Trophoblast cell (in vitro differentiated cells and primary cell): ENCODE measurements around the gene CRLF2.
"Not testable (repeated sequence)": the region's sequence is repeated elsewhere in the genome, so short reads cannot be mapped to it uniquely, and the experiment has no call there.

ENCODE experiments used
- DNase-seq, 2 donors: peaks; one replicate each; pipeline ENCODE4 v3.0.0-alpha.2; 2016
- H2AFZ ChIP-seq: 2 replicates; pipeline ENCODE4 v1.6.1; 2013; ENCODE audit warnings: low read length, moderate library complexity, mild to moderate bottlenecking; ENCODE audit not compliant: insufficient read depth, poor library complexity
- H2AK5ac ChIP-seq: 2 replicates; pipeline ENCODE4 v1.6.1; 2013; ENCODE audit warnings: mild to moderate bottlenecking, low read length
- H2BK120ac ChIP-seq: 2 replicates; pipeline ENCODE4 v1.6.1; 2013; ENCODE audit warnings: low read length, mild to moderate bottlenecking, moderate library complexity; ENCODE audit not compliant: insufficient read depth, poor library complexity
- H2BK12ac ChIP-seq: 2 replicates; pipeline ENCODE4 v1.6.1; 2013; ENCODE audit warnings: mild to moderate bottlenecking, low read length, moderate library complexity
- H2BK5ac ChIP-seq: 2 replicates; pipeline ENCODE4 v1.6.1; 2013; ENCODE audit warnings: low read length, low read depth, moderate library complexity, mild to moderate bottlenecking; ENCODE audit not compliant: poor library complexity
- H3K14ac ChIP-seq: 2 replicates; pipeline ENCODE4 v1.6.1; 2013; ENCODE audit warnings: mild to moderate bottlenecking, low read length
- H3K18ac ChIP-seq: 2 replicates; pipeline ENCODE4 v1.6.1; 2013; ENCODE audit warnings: mild to moderate bottlenecking, low read length
- H3K23ac ChIP-seq: 2 replicates; pipeline ENCODE4 v1.6.1; 2013; ENCODE audit warnings: low read length
- H3K27ac ChIP-seq: 2 replicates; pipeline ENCODE4 v1.5.1; 2013; ENCODE audit warnings: low read depth, mild to moderate bottlenecking, inconsistent platforms, low read length, moderate library complexity
- H3K27me3 ChIP-seq: 2 replicates; pipeline ENCODE4 v1.6.1; 2013; ENCODE audit warnings: inconsistent platforms, mild to moderate bottlenecking, low read length, moderate library complexity; ENCODE audit not compliant: insufficient read depth
- H3K36me3 ChIP-seq, 2 experiments: 1 replicate in 1 of 2; 2 replicates in 1 of 2; pipeline ENCODE4 v1.6.1; 2013; ENCODE audit warnings: low read length in 2 of 2, mild to moderate bottlenecking in 2 of 2, moderate library complexity in 1 of 2; ENCODE audit not compliant: insufficient read depth in 2 of 2, control insufficient read depth in 1 of 2
- H3K4ac ChIP-seq: 2 replicates; pipeline ENCODE4 v1.6.1; 2013; ENCODE audit warnings: low read depth, mild to moderate bottlenecking, low read length, moderate library complexity
- H3K4me1 ChIP-seq, 2 experiments: 1 replicate in 1 of 2; 2 replicates in 1 of 2; pipeline ENCODE4 v1.6.1; 2013; ENCODE audit warnings: low read length in 2 of 2, mild to moderate bottlenecking in 2 of 2, moderate library complexity in 1 of 2; ENCODE audit not compliant: insufficient read depth in 2 of 2, control insufficient read depth in 1 of 2
- H3K4me2 ChIP-seq: 2 replicates; pipeline ENCODE4 v1.6.1; 2013; ENCODE audit warnings: inconsistent platforms, mild to moderate bottlenecking, low read length, moderate library complexity
- H3K4me3 ChIP-seq: 2 replicates; pipeline ENCODE4 v1.5.1; 2013; ENCODE audit warnings: mild to moderate bottlenecking, low read depth, low read length, inconsistent platforms
- H3K79me1 ChIP-seq: one replicate; pipeline ENCODE4 v1.6.1; 2013; ENCODE audit warnings: low read length
- H3K79me2 ChIP-seq: 2 replicates; pipeline ENCODE4 v1.6.1; 2013; ENCODE audit warnings: low read length, mild to moderate bottlenecking; ENCODE audit not compliant: control insufficient read depth, insufficient read depth, poor library complexity
- H3K9ac ChIP-seq: 2 replicates; pipeline ENCODE4 v1.6.1; 2013; ENCODE audit warnings: mild to moderate bottlenecking, low read length
- H3K9me3 ChIP-seq: 2 replicates; pipeline ENCODE4 v1.6.1; 2013; ENCODE audit warnings: low read depth, mild to moderate bottlenecking, control low read depth, inconsistent platforms, low read length; ENCODE audit not compliant: insufficient read depth
- H4K12ac ChIP-seq: 2 replicates; pipeline ENCODE4 v1.6.1; 2013; ENCODE audit warnings: low read depth, mild to moderate bottlenecking, low read length, moderate library complexity
- H4K8ac ChIP-seq: 2 replicates; pipeline ENCODE4 v1.6.1; 2013; ENCODE audit warnings: low read depth, mild to moderate bottlenecking, low read length, moderate library complexity
- H4K91ac ChIP-seq: one replicate; pipeline ENCODE4 v1.6.1; 2013; ENCODE audit warnings: low read depth, mild to moderate bottlenecking, low read length, moderate library complexity
- WGBS: extraction: QIAGEN DNeasy Blood & Tissue Kit; methylation state at CpG from one replicate; pipeline ENCODE4 v1.1.7; 2013; ENCODE audit warnings: missing lambda C conversion rate; ENCODE audit not compliant: insufficient read length, insufficient coverage; ENCODE audit errors: extremely low coverage; 5-methylcytosine and 5-hydroxymethylcytosine counted together

Gene CRLF2

DNA sequence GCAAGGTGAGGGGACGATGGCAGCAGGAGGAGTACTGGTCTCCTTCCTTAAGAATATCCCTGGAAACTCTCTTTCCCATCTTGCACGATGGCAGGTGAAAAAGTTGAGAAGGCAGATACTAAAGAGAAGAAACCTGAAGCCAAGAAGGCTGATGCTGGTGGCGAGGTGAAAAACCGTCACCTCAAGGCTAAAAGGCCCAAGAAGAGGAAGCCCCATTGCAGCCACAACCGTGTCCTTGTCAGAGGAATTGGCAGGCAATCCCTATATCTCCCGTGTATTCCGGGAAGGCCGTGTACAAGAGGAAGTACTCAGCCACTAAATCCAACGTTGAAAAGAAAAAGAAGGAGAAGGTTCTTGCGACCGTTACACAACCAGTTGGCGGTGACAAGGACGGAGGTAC is 40.0 kb downstream of the CRLF2 start:
- WGBS = no CpG with 5 or more reads among the region's 13 CpGs

GRCh38 chrX:1171915-1172314 is 40.5 kb downstream of the CRLF2 start:
- H3K23ac ChIP-seq, H3K79me1 ChIP-seq, H3K14ac ChIP-seq, DNase-seq, H4K12ac ChIP-seq, H4K8ac ChIP-seq, H3K9me3 ChIP-seq, H3K36me3 ChIP-seq, H3K9ac ChIP-seq, H4K91ac ChIP-seq, H3K4me3 ChIP-seq, H3K79me2 ChIP-seq, H3K4me1 ChIP-seq, H2BK120ac ChIP-seq, H2AFZ ChIP-seq, H3K4ac ChIP-seq, H3K18ac ChIP-seq, H3K27ac ChIP-seq, H3K27me3 ChIP-seq, H2BK12ac ChIP-seq, H3K4me2 ChIP-seq, H2AK5ac ChIP-seq, H2BK5ac ChIP-seq: not testable (repeated sequence)
- WGBS = no CpG with 5 or more reads among the region's 13 CpGs

More for the DNA sequence above, 40.0 kb downstream of the CRLF2 start:
- Histone ChIP-seq H3K27ac (no peak overlapping the region), H3K79me2 (no peaks in the 10 kb centered on the region), H3K4me3 (no peak overlapping the region), H4K91ac (no peak overlapping the region), H2BK5ac (no peak overlapping the region), H2BK120ac (no peak overlapping the region), H3K4me2 (no peak overlapping the region), H3K18ac (no peak overlapping the region), H3K27me3 (no peaks in the 10 kb centered on the region), H4K12ac (no peak overlapping the region), H2BK12ac (no peak overlapping the region), H3K4me1 (no peaks in the 10 kb centered on the region), H3K4ac (no peak overlapping the region), H3K9me3 (no peaks in the 10 kb centered on the region), H3K36me3 (no peaks in the 10 kb centered on the region), H4K8ac (no peak overlapping the region), H2AFZ (no peak overlapping the region), H3K14ac (no peak overlapping the region), H2AK5ac (no peak overlapping the region), H3K79me1 (no peaks in the 10 kb centered on the region), H3K9ac (no peak overlapping the region), H3K23ac (no peak overlapping the region)
- DNase-seq = no peak

DNA sequence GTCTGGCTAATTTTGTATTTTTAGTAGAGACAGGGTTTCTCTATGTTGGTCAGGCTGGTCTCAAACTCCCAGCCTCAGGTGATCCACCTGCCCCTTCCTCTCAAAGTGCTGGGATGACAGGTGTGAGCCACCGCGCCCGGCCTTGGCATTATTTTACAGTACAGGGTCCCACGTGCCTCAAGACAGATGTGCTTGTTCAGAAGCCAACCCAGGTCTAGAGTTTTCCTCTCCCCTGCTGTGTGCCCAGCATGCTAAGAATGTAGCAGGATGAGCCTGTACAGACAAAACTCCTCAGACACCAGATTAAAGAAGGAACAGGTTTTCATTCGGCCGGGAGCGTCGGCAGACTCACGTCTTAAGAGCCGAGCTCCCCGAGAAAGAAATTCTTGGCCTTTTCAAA is 42.2 kb downstream of the CRLF2 start:
- Histone ChIP-seq H3K14ac (no peak overlapping the region), H2BK120ac (no peak overlapping the region), H2AFZ (no peak overlapping the region), H3K23ac (no peak overlapping the region), H3K36me3 (no peaks in the 10 kb centered on the region), H4K8ac (no peak overlapping the region), H3K79me1 (no peaks in the 10 kb centered on the region), H3K79me2 (no peaks in the 10 kb centered on the region), H3K9ac (no peak overlapping the region), H3K18ac (no peak overlapping the region), H3K4ac (no peak overlapping the region), H2BK12ac (no peak overlapping the region), H3K27me3 (no peaks in the 10 kb centered on the region), H3K4me2 (no peak overlapping the region), H3K4me3 (no peak overlapping the region), H4K91ac (no peak overlapping the region), H3K9me3 (no peaks in the 10 kb centered on the region), H4K12ac (no peak overlapping the region), H2AK5ac (no peak overlapping the region), H2BK5ac (no peak overlapping the region), H3K27ac (no peak overlapping the region), H3K4me1 (no peaks in the 10 kb centered on the region)
- WGBS = no CpG with 5 or more reads among the region's 11 CpGs
- DNase-seq = peak; percentile 41 to 43

- DNase-seq = no peak
- no peaks in the 10 kb centered on the region for H3K36me3 ChIP-seq
- H3K18ac ChIP-seq = no peak overlapping the region
- H4K8ac ChIP-seq = no peak overlapping the region
- no peaks in the 10 kb centered on the region for H3K9me3 ChIP-seq
- no peak overlapping the region for H2AFZ ChIP-seq
- H2BK5ac ChIP-seq = no peak overlapping the region
- H2BK120ac ChIP-seq = no peak overlapping the region
- no peak overlapping the region for H3K4me3 ChIP-seq
- no peak overlapping the region for H3K23ac ChIP-seq
- no peak overlapping the region for H3K4me2 ChIP-seq
- H3K4ac ChIP-seq = no peak overlapping the region
- H3K9ac ChIP-seq = no peak overlapping the region
- H3K14ac ChIP-seq = no peak overlapping the region
- no peaks in the 10 kb centered on the region for H3K27me3 ChIP-seq
- no peak overlapping the region for H2AK5ac ChIP-seq
- H3K79me2 ChIP-seq = no peaks in the 10 kb centered on the region
- no peaks in the 10 kb centered on the region for H3K79me1 ChIP-seq
- H3K4me1 ChIP-seq = no peaks in the 10 kb centered on the region
- H4K12ac ChIP-seq = no peak overlapping the region
- H4K91ac ChIP-seq = no peak overlapping the region
- 100% methylated on average over 1 of the region's 7 CpGs for WGBS
- no peak overlapping the region for H3K27ac ChIP-seq
- no peak overlapping the region for H2BK12ac ChIP-seq
Measured at GRCh38 chrX:1169189-1169588, 43.3 kb downstream of the CRLF2 start.
